Endothelial cell of umbilical vein (primary cell): ENCODE data around the gene ECPAS. TPM values are rescaled to one million over a fixed set of nuclear protein-coding genes. Genes with fewer than 3 reads are reported as not detected.

Source experiments
- BruUV-seq: library from RNA; stranded (reverse); fragments of 400-500 nt; replicated peaks from 2 replicates; lab custom pipeline; 2021; lab: Mats Ljungman, UMichigan
- CTCF ChIA-PET: fragments of 300-600, 350-600 bp; sonication (Branson Sonifier 250); formaldehyde crosslinking; loops from one replicate; lab custom pipeline; 2021; ENCODE audit warnings: antibody characterized with exemption, inconsistent platforms; lab: Charles Lee
- POLR2A ChIA-PET: fragments of 300-600, 350-600 bp; sonication (Branson Sonifier 250); formaldehyde crosslinking; loops from one replicate; lab custom pipeline; 2021; ENCODE audit warnings: antibody characterized with exemption, inconsistent platforms; lab: Charles Lee
- DNase-seq: peaks from one replicate; pipeline ENCODE4 v3.0.0-alpha.2; 2011; ENCODE audit warnings: low read depth, low spot score
- FAIRE-seq: peaks from 2 replicates; lab custom pipeline; 2011; peaks lifted over from hg19 to GRCh38; lab: Jason Lieb, UNC
- H2AFZ ChIP-seq: 2 replicates; pipeline ENCODE4 v1.6.0; 2012; ENCODE audit warnings: low read depth, low read length, control low read depth, inconsistent platforms
- H3K27ac ChIP-seq: 2 replicates; pipeline ENCODE4 v1.5.1; 2011; ENCODE audit warnings: low read depth, mild to moderate bottlenecking, control low read depth, low read length, moderate library complexity; ENCODE audit not compliant: insufficient read depth
- H3K27me3 ChIP-seq, 2 experiments: 2 replicates each; pipeline versions ENCODE4 v1.6.0 to v1.6.1; 2011; ENCODE audit warnings: low read length in 2 of 2, mixed read lengths in 1 of 2; ENCODE audit not compliant: control insufficient read depth in 2 of 2, insufficient read depth in 2 of 2
- H3K36me3 ChIP-seq, 2 experiments: 2 replicates in 1 of 2; 3 replicates in 1 of 2; pipeline ENCODE4 v1.5.1; 2011; ENCODE audit warnings: low read length in 2 of 2, mild to moderate bottlenecking in 1 of 2, moderate library complexity in 1 of 2; ENCODE audit not compliant: control insufficient read depth in 2 of 2, insufficient read depth in 2 of 2; ENCODE audit errors: extremely low read depth in 1 of 2
- H3K4me1 ChIP-seq: 3 replicates; pipeline ENCODE4 v1.5.1; 2011; ENCODE audit warnings: mild to moderate bottlenecking, low read length; ENCODE audit not compliant: control insufficient read depth, insufficient read depth; ENCODE audit errors: extremely low read depth
- H3K4me2 ChIP-seq: 2 replicates; pipeline ENCODE4 v1.6.1; 2011; ENCODE audit warnings: low read length, control low read depth, mixed read lengths; ENCODE audit not compliant: insufficient read depth
- H3K4me3 ChIP-seq, 3 experiments: fragments of 200-600 bp in 1 of 3; sonication (generic), shearing (Covaris generic) in 1 of 3; replicated peaks in 1 of 3; 2 replicates each; pipeline ENCODE4 v1.5.1; 2011 to 2016; ENCODE audit warnings: control low read depth in 3 of 3, low read length in 3 of 3, mild to moderate bottlenecking in 2 of 3, inconsistent platforms in 1 of 3, low read depth in 1 of 3, moderate library complexity in 1 of 3; ENCODE audit not compliant: insufficient read depth in 1 of 3
- H3K79me2 ChIP-seq: 2 replicates; pipeline ENCODE4 v1.6.0; 2012; ENCODE audit warnings: low read length, inconsistent platforms; ENCODE audit not compliant: control insufficient read depth, insufficient read depth
- H3K9ac ChIP-seq: replicated peaks from 2 replicates; pipeline ENCODE3; 2011; ENCODE audit warnings: low read length, control low read depth; ENCODE audit not compliant: insufficient read depth; ENCODE audit errors: extremely low read depth
- H3K9me1 ChIP-seq: replicated peaks from 3 replicates; pipeline ENCODE4 v1.6.0; 2011; ENCODE audit warnings: mild to moderate bottlenecking, low read length; ENCODE audit not compliant: control insufficient read depth, insufficient read depth; ENCODE audit errors: extremely low read depth
- H3K9me3 ChIP-seq: replicated peaks from 2 replicates; pipeline ENCODE4 v1.5.1; 2012; ENCODE audit warnings: low read length, inconsistent platforms; ENCODE audit not compliant: control insufficient read depth, insufficient read depth
- H4K20me1 ChIP-seq: replicated peaks from 2 replicates; pipeline ENCODE3; 2011; ENCODE audit warnings: mild to moderate bottlenecking, low read length; ENCODE audit not compliant: control insufficient read depth, insufficient read depth; ENCODE audit errors: extremely low read depth
- CTCF ChIP-seq, 2 donors: IDR thresholded peaks; 1 replicate in 1 of 2; 2 replicates in 1 of 2; pipeline ENCODE4 v1.5.1; 2011; ENCODE audit warnings: low read length in 2 of 2, mild to moderate bottlenecking in 2 of 2, moderate library complexity in 2 of 2, control low read depth in 1 of 2, inconsistent platforms in 1 of 2, low read depth in 1 of 2; ENCODE audit not compliant: insufficient read depth in 1 of 2; ENCODE audit errors: extremely low read depth in 1 of 2
- EZH2 ChIP-seq: IDR thresholded peaks from 2 replicates; pipeline ENCODE4 v1.6.1; 2012; ENCODE audit warnings: borderline replicate concordance, low read depth, mild to moderate bottlenecking, moderate library complexity, low read length, inconsistent platforms; ENCODE audit not compliant: severe bottlenecking
- FOS ChIP-seq: IDR thresholded peaks from 2 replicates; pipeline ENCODE4 v1.6.1; 2011; ENCODE audit warnings: mild to moderate bottlenecking, low read length, moderate library complexity, borderline replicate concordance; ENCODE audit not compliant: insufficient read depth
- GATA2 ChIP-seq: IDR thresholded peaks from 2 replicates; pipeline ENCODE4 v1.7.0; 2011; ENCODE audit warnings: low read depth, mild to moderate bottlenecking, moderate library complexity, mixed read lengths, low read length; ENCODE audit not compliant: insufficient read length, insufficient read depth
- JUN ChIP-seq: IDR thresholded peaks from 2 replicates; pipeline ENCODE4 v1.6.1; 2011; ENCODE audit warnings: borderline replicate concordance, low read depth; ENCODE audit not compliant: insufficient read length, insufficient read depth
- MAX ChIP-seq: IDR thresholded peaks from 2 replicates; pipeline ENCODE4 v1.6.1; 2011; ENCODE audit not compliant: insufficient read depth, insufficient read length
- MYC ChIP-seq: IDR thresholded peaks from one replicate; pipeline ENCODE4 v1.6.1; 2011; ENCODE audit warnings: mild to moderate bottlenecking, low read depth, low read length
- POLR2A ChIP-seq: IDR thresholded peaks from 2 replicates; pipeline ENCODE4 v1.6.1; 2012; ENCODE audit warnings: low read depth, mild to moderate bottlenecking, control low read depth, low read length
- POLR2AphosphoS5 ChIP-seq: IDR thresholded peaks from 2 replicates; pipeline ENCODE4 v1.6.1; 2012; ENCODE audit warnings: low read depth, mild to moderate bottlenecking, control low read depth, low read length, moderate library complexity; ENCODE audit not compliant: insufficient read depth
- dilution Hi-C: fragments of 300-500 bp; cut with MboI; formaldehyde crosslinking; loops from one replicate; pipeline ENCODE4 v1.15.0; 2019; ENCODE audit warnings: low sequenced_read_pairs; ENCODE audit not compliant: extremely low pct_ligation_motif_present
- intact Hi-C: fragments of 100-400 bp; cut with micrococcal nuclease; formaldehyde crosslinking; loops from one replicate; pipeline ENCODE4 v1.10.0; 2022
- polyA plus RNA-seq, 4 experiments: library from polyadenylated mRNA; depleted of rRNA in 3 of 4; stranded (reverse) in 3 of 4; unstranded in 1 of 4; fragments of >200 nt; gene quantifications; 2 replicates each; pipeline versions ENCODE4 v1.2.1 to v1.2.3, GENCODE V29; 2011 to 2012; ENCODE audit warnings: missing spikeins in 1 of 4
- total RNA-seq: library from RNA; stranded (reverse); gene quantifications from 2 replicates; pipeline ENCODE4 v1.2.3, GENCODE V29; 2021

Gene ECPAS
- total and polyA plus RNA-seq, 2 donors (not counting 3 experiments of a cell fraction or from before 2014, with no cell fraction given) = 17.9 to 89.3 TPM

GRCh38 chr9:111455638-111456037, 28.5 kb downstream of the ECPAS start:
- BruUV-seq = no TSS peak
- H3K9me1 ChIP-seq = no peaks in the 10 kb centered on the region
- H3K4me1 ChIP-seq = peaks cover 18% of the 10 kb centered on the region
- no peak overlapping the region for H3K4me2 ChIP-seq
- H2AFZ ChIP-seq = no peak overlapping the region
- no peaks in the 10 kb centered on the region for H3K27me3 ChIP-seq
- H3K36me3 ChIP-seq = no peaks in the 10 kb centered on the region
- intact Hi-C loops (no loop called here), dilution Hi-C loops (no loop called here)
- TF ChIP-seq GATA2 (no peak), EZH2 (no peak), JUN (no peak), POLR2A (no peak), MAX (no peak), POLR2AphosphoS5 (no peak), CTCF (IDR thresholded peaks at IDR 0.05; ENCODE audit: extremely low read depth in 1 of 2, insufficient read depth in 1 of 2, low read depth in 1 of 2, low read length in 2 of 2) (no peak), FOS (no peak), MYC (no peak)
- H3K4me3 ChIP-seq = no peak overlapping the region
- H4K20me1 ChIP-seq = peaks cover 12% of the 10 kb centered on the region
- POLR2A ChIA-PET = no interaction called here
- no peak overlapping the region for H3K27ac ChIP-seq
- H3K9ac ChIP-seq = no peak overlapping the region
- no peaks in the 10 kb centered on the region for H3K9me3 ChIP-seq
- FAIRE-seq = no peak
- CTCF ChIA-PET = interaction anchor here (1.1 kb wide), 1 partner anchor 11 kb away, joined by 3 read pairs; no protein-coding TSS in a partner anchor
- DNase-seq = no peak
- H3K79me2 ChIP-seq = peaks cover 97% of the 10 kb centered on the region
